ENCODE results near the gene MAP4K4. TPM values are rescaled to one million over a fixed set of nuclear protein-coding genes. Genes with fewer than 3 reads are reported as not detected.

The MAP4K4 gene
- total RNA-seq, 2 experiments from 2014 or later: 67.2 to 181 TPM

DNA sequence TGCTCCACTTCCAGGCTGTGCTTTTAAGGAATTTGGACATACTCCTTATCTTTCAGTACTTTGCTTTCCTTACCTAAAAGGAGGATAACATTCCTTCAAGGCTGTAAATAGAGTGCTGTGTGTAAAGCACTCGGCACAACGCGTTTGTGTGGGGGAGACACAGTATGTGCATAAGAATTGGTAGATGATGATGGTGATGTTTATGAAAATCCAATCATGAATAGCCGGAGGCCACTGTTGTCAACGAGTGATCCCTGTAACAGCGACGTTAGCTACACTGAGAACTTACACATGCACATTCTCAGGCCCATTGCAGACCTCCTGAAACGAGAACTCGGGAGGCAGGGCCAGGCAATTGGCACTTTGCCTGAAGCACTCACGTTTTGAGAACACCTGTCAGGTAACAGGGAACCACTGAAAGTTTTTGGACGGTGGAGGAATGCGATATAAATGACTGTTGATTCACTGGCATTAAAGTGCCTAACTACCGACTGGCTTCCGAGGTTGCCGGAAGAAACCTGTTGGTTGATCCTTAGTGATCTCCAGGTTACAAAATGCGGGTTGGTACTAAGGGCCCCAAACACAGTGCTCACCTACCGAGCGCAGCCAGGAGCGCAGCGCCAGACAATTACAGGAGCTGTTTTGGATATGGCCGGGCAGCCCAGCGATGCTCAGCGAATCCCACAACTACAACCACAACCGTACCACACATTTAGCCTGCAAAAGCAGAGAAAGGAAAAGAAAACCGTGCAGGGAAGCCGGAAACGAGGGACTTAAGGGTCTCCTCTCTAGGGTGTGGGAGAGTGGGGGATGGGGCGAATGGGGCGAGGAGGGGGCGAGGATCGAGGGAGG lies 1.0 kb upstream of the MAP4K4 start:
- CTCF ChIA-PET (ENCODE audit: unreplicated experiment): interaction anchor here (0.6 to 1.0 kb wide), 2 partner anchors 21 to 22 kb away, joined by 3 to 7 read pairs; no protein-coding TSS in a partner anchor
- TSS peak; percentile 62 for BruUV-seq (replicated peaks)
- no peak for DNase-seq (ENCODE audit: low spot score)
- Histone ChIP-seq H4K20me1 (ENCODE audit: insufficient read depth, low read length) (peaks cover 27% of the 10 kb centered on the region; the same call in 1 of the 2 replicates), H3K4me3 (ENCODE audit: low read depth, low read length, poor library complexity, severe bottlenecking) (peak overlapping the region; percentile 79), H3K79me2 (ENCODE audit: insufficient read depth, low read depth, low read length) (peaks cover 34% of the 10 kb centered on the region), H2AFZ (ENCODE audit: low read length) (peak overlapping the region; percentile 91), H3K9me3 (ENCODE audit: low read length) (no peaks in the 10 kb centered on the region), H3K36me3 (ENCODE audit: insufficient read depth, low read length) (peaks cover 17% of the 10 kb centered on the region; the same call in 1 of the 2 replicates), H3K9me2 (ENCODE audit: insufficient read depth, low read length) (no peaks in the 10 kb centered on the region), H3K27ac (ENCODE audit: low read depth, low read length, poor library complexity, severe bottlenecking) (peak overlapping the region; percentile 54), H3K4me2 (ENCODE audit: low read length) (peak overlapping the region; percentile 80), H3K4me1 (ENCODE audit: insufficient read depth, low read length, poor library complexity, severe bottlenecking) (peaks cover 18% of the 10 kb centered on the region)
- TF ChIP-seq EZH2phosphoT487 (IDR thresholded peaks at IDR 0.05; ENCODE audit: borderline replicate concordance, low read depth, low read length): no peak
- TF ChIP-seq CTCF (conservative IDR thresholded peaks at IDR 0.05; ENCODE audit: low read length): no peak
- POLR2A ChIA-PET: interaction anchor here (0.5 to 5.3 kb wide), 9 partner anchors 11 to 425 kb away, joined by 3 to 50 read pairs (median 3); no protein-coding TSS in a partner anchor
- intact Hi-C loops (cut with micrococcal nuclease; ENCODE audit: unreplicated experiment): loop anchor here (2.0 kb wide), 1 partner anchor 134 kb away; no protein-coding TSS in a partner anchor

DNA sequence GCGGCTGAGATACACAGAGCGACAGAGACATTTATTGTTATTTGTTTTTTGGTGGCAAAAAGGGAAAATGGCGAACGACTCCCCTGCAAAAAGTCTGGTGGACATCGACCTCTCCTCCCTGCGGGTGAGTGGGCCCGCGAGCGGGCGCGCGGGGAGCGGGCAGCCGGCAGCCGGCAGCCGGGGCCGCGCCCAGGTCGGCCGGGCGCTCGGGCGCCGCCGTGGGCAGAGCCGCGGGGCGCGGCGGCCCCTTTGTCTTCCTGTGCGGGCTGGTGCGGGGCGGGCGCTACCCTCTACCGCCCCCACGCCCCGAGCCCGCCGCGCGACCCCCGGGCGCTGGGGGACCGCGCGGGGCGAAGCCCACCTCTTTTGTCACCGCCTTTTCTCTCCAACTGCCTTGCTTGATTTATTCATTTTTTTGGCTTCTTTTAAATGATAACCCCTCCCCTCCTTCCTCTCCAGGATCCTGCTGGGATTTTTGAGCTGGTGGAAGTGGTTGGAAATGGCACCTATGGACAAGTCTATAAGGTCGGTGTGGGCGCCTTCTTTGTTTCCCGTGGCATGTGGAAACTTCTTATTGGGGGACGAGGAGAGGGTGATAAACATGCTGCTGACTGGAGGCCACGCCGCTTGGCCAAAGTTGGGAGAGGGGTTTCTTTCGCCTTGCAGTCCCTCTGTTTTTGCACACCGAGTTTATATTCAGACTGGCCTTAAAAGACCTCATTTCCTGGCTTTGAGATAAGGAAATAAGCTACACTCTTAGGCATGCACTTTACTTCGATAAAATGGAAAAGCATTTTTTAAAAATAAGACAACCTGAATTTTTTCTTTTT lies 722 bp downstream of the MAP4K4 start:
- no TSS peak for BruUV-seq (replicated peaks)

More for the DNA sequence above, 722 bp downstream of the MAP4K4 start:
- Histone ChIP-seq H3K4me3 (ENCODE audit: low read depth, low read length, poor library complexity, severe bottlenecking) (peak overlapping the region; percentile 93), H3K9me2 (ENCODE audit: insufficient read depth, low read length) (no peaks in the 10 kb centered on the region), H3K4me1 (ENCODE audit: insufficient read depth, low read length, poor library complexity, severe bottlenecking) (peaks cover 34% of the 10 kb centered on the region), H3K79me2 (ENCODE audit: insufficient read depth, low read depth, low read length) (peaks cover 51% of the 10 kb centered on the region), H3K4me2 (ENCODE audit: low read length) (peak overlapping the region; percentile 93), H3K9me3 (ENCODE audit: low read length) (no peaks in the 10 kb centered on the region), H4K20me1 (ENCODE audit: insufficient read depth, low read length) (peaks cover 27% of the 10 kb centered on the region; the same call in 1 of the 2 replicates), H3K27ac (ENCODE audit: low read depth, low read length, poor library complexity, severe bottlenecking) (peak overlapping the region; percentile 78), H3K36me3 (ENCODE audit: insufficient read depth, low read length) (peaks cover 33% of the 10 kb centered on the region), H2AFZ (ENCODE audit: low read length) (peak overlapping the region; percentile 17; the same call in 1 of the 2 replicates)
- peak; percentile 50 for DNase-seq (ENCODE audit: low spot score)
- TF ChIP-seq EZH2phosphoT487 (IDR thresholded peaks at IDR 0.05; ENCODE audit: borderline replicate concordance, low read depth, low read length): no peak
- TF ChIP-seq CTCF (conservative IDR thresholded peaks at IDR 0.05; ENCODE audit: low read length): 0 out of 2 replicates have a peak, but pooled peaks have one; percentile 19
- ChIA-PET POLR2A (interaction anchor here (1.8 to 5.3 kb wide), 5 partner anchors 12 to 133 kb away, joined by 4 to 50 read pairs (median 10); no protein-coding TSS in a partner anchor), CTCF (ENCODE audit: unreplicated experiment) (interaction anchor here (2.5 kb wide), 1 partner anchor 20 kb away, joined by 11 read pairs; no protein-coding TSS in a partner anchor)
- intact Hi-C loops (cut with micrococcal nuclease; ENCODE audit: unreplicated experiment): loop anchor here (1.0 to 2.0 kb wide), 2 partner anchors 19 to 57 kb away; no protein-coding TSS in a partner anchor
